Activated naive CD8-positive, alpha-beta T cell treated with anti-CD3 and anti-CD28 coated beads, Interleukin-2, amount 50 U/mL, for 24 hours (primary cell): ENCODE results near the gene PAXX.
A peak's percentile ranks its signal among the peaks of the same experiment; 100 is the strongest.
"Not testable (repeated sequence)": the region's sequence is repeated elsewhere in the genome, so short reads cannot be mapped to it uniquely, and the experiment has no call there.

Experiments
- ATAC-seq: fragments of 150-1000 bp; cut with Tn5 transposase; one replicate; pipeline ENCODE4 v1.10.0; 2021
- DNase-seq: peaks from one replicate; pipeline ENCODE4 v3.0.0; 2021
- H3K27ac Mint-ChIP-seq: one replicate; pipeline ENCODE4 v1.8.0; 2021; ENCODE audit warnings: mild to moderate bottlenecking, mixed read lengths
- H3K27me3 Mint-ChIP-seq: one replicate; pipeline ENCODE4 v1.8.0; 2021; ENCODE audit warnings: mixed read lengths
- H3K36me3 Mint-ChIP-seq: one replicate; pipeline ENCODE4 v1.8.0; 2021; ENCODE audit warnings: low read depth, mixed read lengths
- H3K4me1 Mint-ChIP-seq: one replicate; pipeline ENCODE4 v1.8.0; 2021; ENCODE audit warnings: mixed read lengths
- H3K4me3 Mint-ChIP-seq: one replicate; pipeline ENCODE4 v1.8.0; 2021; ENCODE audit warnings: mild to moderate bottlenecking, moderate library complexity, mixed read lengths
- H3K9me3 Mint-ChIP-seq: one replicate; pipeline ENCODE4 v1.8.0; 2021; ENCODE audit warnings: mixed read lengths

The PAXX gene

GRCh38 chr9:136995362-136995761, 3.1 kb downstream of the PAXX start:
- no peak for DNase-seq
- no peak overlapping the region for H3K27ac Mint-ChIP-seq
- H3K9me3 Mint-ChIP-seq: no peaks in the 10 kb centered on the region
- peaks cover 54% of the 10 kb centered on the region for H3K4me1 Mint-ChIP-seq
- no peak overlapping the region for H3K4me3 Mint-ChIP-seq
- ATAC-seq: no peak
- peaks cover 5% of the 10 kb centered on the region for H3K27me3 Mint-ChIP-seq
- H3K36me3 Mint-ChIP-seq: no peaks in the 10 kb centered on the region

- no peaks in the 10 kb centered on the region for H3K36me3 Mint-ChIP-seq
- ATAC-seq (no peak), DNase-seq (no peak)
- no peak overlapping the region for H3K27ac Mint-ChIP-seq
- H3K27me3 Mint-ChIP-seq: peaks cover 5% of the 10 kb centered on the region
- no peak overlapping the region for H3K4me3 Mint-ChIP-seq
- peaks cover 58% of the 10 kb centered on the region for H3K4me1 Mint-ChIP-seq
- no peaks in the 10 kb centered on the region for H3K9me3 Mint-ChIP-seq
Observed at GRCh38 chr9:136995772-136996311, 3.6 kb downstream of the PAXX start.

- H3K36me3 Mint-ChIP-seq: no peaks in the 10 kb centered on the region
- peak; percentile 47 for DNase-seq
Observed at GRCh38 chr9:136996361-136997292, 4.4 kb downstream of the PAXX start, which contains the start of gene CLIC3. CLIC3 (minus strand) TSS chr9:136996568; CDS start chr9:136996543, 25 bp downstream.

GRCh38 chr9:136997371-136997770, 5.1 kb downstream of the PAXX start:
- Mint-ChIP-seq H3K27me3 (peaks cover 5% of the 10 kb centered on the region), H3K36me3 (no peaks in the 10 kb centered on the region), H3K4me1 (peaks cover 56% of the 10 kb centered on the region), H3K4me3 (no peak overlapping the region), H3K9me3 (no peaks in the 10 kb centered on the region), H3K27ac (peak overlapping the region; percentile 22)
- no peak for ATAC-seq
- peak; percentile 14 for DNase-seq

More at GRCh38 chr9:136996361-136997292, 4.4 kb downstream of the PAXX start, which contains the start of gene CLIC3:
- ATAC-seq: no peak
- no peak within 1 kb of the TSS for H3K27ac Mint-ChIP-seq
- peaks cover 57% of the 10 kb centered on the region for H3K4me1 Mint-ChIP-seq
- H3K27me3 Mint-ChIP-seq: peaks cover 5% of the 10 kb centered on the region
- H3K9me3 Mint-ChIP-seq: no peaks in the 10 kb centered on the region
- peak within 1 kb of the TSS; percentile 21 for H3K4me3 Mint-ChIP-seq

- no peak for ATAC-seq
- DNase-seq: peak; percentile 29
- no peak overlapping the region for H3K4me3 Mint-ChIP-seq
- H3K27me3 Mint-ChIP-seq: peaks cover 5% of the 10 kb centered on the region
- peak overlapping the region; percentile 22 for H3K27ac Mint-ChIP-seq
- no peaks in the 10 kb centered on the region for H3K36me3 Mint-ChIP-seq
- H3K9me3 Mint-ChIP-seq: no peaks in the 10 kb centered on the region
- peaks cover 52% of the 10 kb centered on the region for H3K4me1 Mint-ChIP-seq
Observed at GRCh38 chr9:136997830-136998234, 5.6 kb downstream of the PAXX start.

GRCh38 chr9:137000177-137000930, 8.1 kb downstream of the PAXX start:
- H3K9me3 Mint-ChIP-seq: no peaks in the 10 kb centered on the region
- no peaks in the 10 kb centered on the region for H3K36me3 Mint-ChIP-seq
- H3K27ac Mint-ChIP-seq: peak overlapping the region; percentile 85
- peak; percentile 88 for ATAC-seq
- peaks cover 49% of the 10 kb centered on the region for H3K4me1 Mint-ChIP-seq
- H3K4me3 Mint-ChIP-seq: peak overlapping the region; percentile 58
- peak; percentile 74 for DNase-seq
- H3K27me3 Mint-ChIP-seq: peaks cover 5% of the 10 kb centered on the region

GRCh38 chr9:137001857-137002645, 9.8 kb downstream of the PAXX start:
- Mint-ChIP-seq H3K9me3 (no peaks in the 10 kb centered on the region), H3K4me3 (no peak overlapping the region), H3K4me1 (peaks cover 51% of the 10 kb centered on the region), H3K36me3 (no peaks in the 10 kb centered on the region), H3K27ac (no peak overlapping the region), H3K27me3 (peaks cover 5% of the 10 kb centered on the region)
- ATAC-seq: no peak
- no peak for DNase-seq

GRCh38 chr9:137002646-137003041, 10.4 kb downstream of the PAXX start:
- Mint-ChIP-seq H3K4me1 (peaks cover 46% of the 10 kb centered on the region), H3K27me3 (peaks cover 4% of the 10 kb centered on the region), H3K4me3 (no peak overlapping the region), H3K36me3 (no peaks in the 10 kb centered on the region), H3K9me3 (no peaks in the 10 kb centered on the region), H3K27ac (no peak overlapping the region)
- ATAC-seq: no peak
- no peak for DNase-seq

GRCh38 chr9:137004285-137004684, 12.1 kb downstream of the PAXX start:
- not testable (repeated sequence) for H3K27ac Mint-ChIP-seq, ATAC-seq, H3K9me3 Mint-ChIP-seq, H3K4me3 Mint-ChIP-seq, DNase-seq, H3K36me3 Mint-ChIP-seq, H3K27me3 Mint-ChIP-seq
- peaks cover 30% of the 10 kb centered on the region for H3K4me1 Mint-ChIP-seq

- Mint-ChIP-seq H3K36me3 (no peaks in the 10 kb centered on the region), H3K4me1 (peaks cover 14% of the 10 kb centered on the region), H3K9me3 (no peaks in the 10 kb centered on the region), H3K27ac (no peak overlapping the region), H3K27me3 (no peaks in the 10 kb centered on the region), H3K4me3 (no peak overlapping the region)
- ATAC-seq: peak; percentile 44
- peak; percentile 45 for DNase-seq
Observed at GRCh38 chr9:137006116-137007003, 14.1 kb downstream of the PAXX start.

- H3K9me3 Mint-ChIP-seq: no peaks in the 10 kb centered on the region
- no peaks in the 10 kb centered on the region for H3K36me3 Mint-ChIP-seq
- ATAC-seq (no peak), DNase-seq (no peak)
- no peak overlapping the region for H3K27ac Mint-ChIP-seq
- H3K27me3 Mint-ChIP-seq: no peaks in the 10 kb centered on the region
- no peak overlapping the region for H3K4me3 Mint-ChIP-seq
- H3K4me1 Mint-ChIP-seq: peaks cover 14% of the 10 kb centered on the region
Observed at GRCh38 chr9:137007108-137007815, 15.0 kb downstream of the PAXX start.

GRCh38 chr9:137007816-137008270, 15.6 kb downstream of the PAXX start:
- Mint-ChIP-seq H3K4me3 (no peak overlapping the region), H3K4me1 (peaks cover 14% of the 10 kb centered on the region), H3K9me3 (no peaks in the 10 kb centered on the region), H3K27me3 (no peaks in the 10 kb centered on the region), H3K36me3 (no peaks in the 10 kb centered on the region), H3K27ac (no peak overlapping the region)
- no peak for ATAC-seq
- DNase-seq: no peak

GRCh38 chr9:137008312-137008711, 16.1 kb downstream of the PAXX start:
- ATAC-seq: no peak
- H3K27me3 Mint-ChIP-seq: no peaks in the 10 kb centered on the region
- peaks cover 14% of the 10 kb centered on the region for H3K4me1 Mint-ChIP-seq
- no peaks in the 10 kb centered on the region for H3K9me3 Mint-ChIP-seq
- no peak for DNase-seq
- no peaks in the 10 kb centered on the region for H3K36me3 Mint-ChIP-seq
- no peak overlapping the region for H3K27ac Mint-ChIP-seq
- no peak overlapping the region for H3K4me3 Mint-ChIP-seq
